KBM-7 (cell line): ENCODE data around the gene CAMTA1.

Experiments
- DNase-seq: peaks from one replicate; pipeline ENCODE4 v3.0.0-alpha.2; 2015
- in situ Hi-C: fragments of 300-500 bp; cut with MboI; formaldehyde crosslinking; loops from 2 replicates; pipeline ENCODE4 v1.14.3; 2020; ENCODE audit warnings: low sequenced_read_pairs, low pct_unique_long_range_greater_than_20kb, mixed read lengths

Gene CAMTA1

DNA sequence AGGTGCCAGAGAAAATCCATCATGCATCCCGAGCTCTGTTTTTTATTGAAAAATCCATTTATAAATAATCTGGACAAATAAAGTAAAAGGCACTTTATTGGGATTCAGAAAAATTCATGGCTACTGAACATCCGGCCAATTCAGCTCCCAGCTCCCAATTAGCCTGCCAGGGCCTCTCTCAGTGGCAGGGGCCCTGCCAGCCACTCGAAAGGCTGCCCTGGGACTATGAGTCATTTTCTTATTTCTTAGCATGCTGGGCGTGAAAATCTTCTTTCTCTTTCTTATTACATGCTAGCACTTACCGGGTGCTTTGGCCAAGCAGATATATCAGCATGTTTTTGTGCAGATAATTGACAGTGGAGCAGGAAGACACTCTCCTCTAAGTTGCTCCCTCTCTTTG, 283.3 kb downstream of the CAMTA1 start:
- in situ Hi-C loops = no loop called here
- DNase-seq = no peak

DNA sequence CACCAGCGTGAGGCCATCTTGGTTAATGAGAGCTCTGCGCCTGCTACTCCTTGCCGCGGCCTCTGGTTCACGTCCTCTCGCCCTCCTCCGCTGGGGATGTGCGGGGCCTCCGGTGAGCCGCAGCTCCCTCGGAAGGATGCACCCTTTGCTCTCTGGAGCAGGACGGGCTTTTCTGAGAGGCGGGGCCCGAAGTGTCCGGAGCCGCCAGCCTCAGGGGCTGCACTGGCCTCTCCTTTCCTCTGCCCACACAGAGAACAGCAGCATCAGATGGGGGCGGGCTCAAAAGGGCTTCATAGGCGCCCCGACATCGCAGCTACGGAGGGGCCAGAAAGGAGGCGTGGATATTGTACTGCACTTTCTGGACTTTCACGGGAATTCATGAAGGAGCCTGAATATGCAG, 284.7 kb downstream of the CAMTA1 start:
- DNase-seq = no peak
- in situ Hi-C loops = no loop called here

DNA sequence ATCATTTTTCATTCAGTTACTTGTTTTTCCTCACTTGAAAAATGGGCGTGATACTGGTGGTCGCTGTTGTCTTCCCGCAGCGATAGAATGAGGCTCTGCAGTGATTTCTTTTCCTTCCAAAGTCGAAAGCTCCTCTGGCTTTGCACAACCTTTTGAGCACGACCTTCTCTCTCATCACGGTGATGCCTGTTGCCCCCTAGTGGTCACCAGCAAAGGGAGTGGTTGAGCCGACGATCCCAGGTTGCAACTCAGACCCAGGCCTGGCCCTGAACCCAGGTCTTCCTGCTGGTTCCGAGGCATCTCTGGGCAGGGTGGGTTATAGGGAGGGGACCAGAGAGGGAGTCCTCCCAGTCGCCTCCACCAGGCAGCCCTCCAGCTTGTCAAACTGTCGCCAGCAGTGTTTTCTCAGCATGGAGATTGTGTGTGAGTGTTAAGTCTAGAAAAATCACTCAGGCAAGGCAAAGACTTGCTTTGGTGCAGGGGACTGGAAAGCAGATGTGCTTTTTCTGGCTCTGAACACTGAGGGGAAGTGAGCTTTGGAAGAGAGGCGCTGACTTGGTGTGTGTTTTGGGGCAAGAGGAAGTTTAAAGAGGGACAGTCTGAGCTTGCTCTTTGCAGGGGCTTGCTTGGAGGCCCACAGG, 285.3 kb downstream of the CAMTA1 start:
- DNase-seq = peak; percentile 53
- in situ Hi-C loops = no loop called here

DNA sequence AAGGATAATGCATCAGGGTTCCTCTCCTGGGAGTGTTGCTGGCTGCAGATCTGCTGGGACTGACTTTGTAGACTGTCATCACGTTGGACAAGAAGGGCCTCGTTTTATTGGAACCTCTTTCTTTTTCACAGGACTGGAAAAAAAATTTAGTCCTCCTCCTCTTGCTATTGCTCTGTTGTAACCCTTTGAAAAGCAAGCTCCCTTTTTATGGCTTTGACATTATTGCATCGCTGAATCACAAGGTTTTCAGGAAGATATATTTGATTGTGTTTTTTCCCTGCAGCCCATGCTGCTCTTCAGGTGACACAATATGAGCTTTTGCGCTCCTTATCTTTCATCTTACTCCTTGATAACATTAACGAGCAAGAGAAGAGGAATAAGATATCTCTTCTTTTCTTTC, 290.9 kb downstream of the CAMTA1 start:
- in situ Hi-C loops = no loop called here
- no peak for DNase-seq

DNA sequence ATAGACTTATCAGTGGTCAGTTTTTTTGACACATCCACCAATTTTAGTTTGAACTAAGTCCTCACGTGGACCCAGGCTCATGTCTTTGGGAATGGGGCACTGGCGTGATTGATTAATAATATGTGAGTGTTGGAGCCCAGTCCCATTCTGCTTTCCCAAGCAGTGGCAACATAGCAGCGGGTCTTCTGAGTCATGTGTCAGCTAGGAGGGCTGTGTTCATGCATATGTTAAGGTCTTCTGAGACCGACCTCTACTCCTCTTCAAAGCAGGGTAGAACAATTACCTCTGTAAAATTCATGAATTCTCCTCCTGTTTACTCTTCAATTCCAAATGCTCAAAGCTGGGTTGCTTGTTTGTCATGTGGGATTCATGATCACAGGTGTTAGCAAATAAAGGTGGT, 291.3 kb downstream of the CAMTA1 start:
- in situ Hi-C loops = no loop called here
- DNase-seq = no peak

- in situ Hi-C loops = no loop called here
- DNase-seq = no peak
These were observed 291.9 kb downstream of the CAMTA1 start for GRCh38 chr1:7077136-7077535.

DNA sequence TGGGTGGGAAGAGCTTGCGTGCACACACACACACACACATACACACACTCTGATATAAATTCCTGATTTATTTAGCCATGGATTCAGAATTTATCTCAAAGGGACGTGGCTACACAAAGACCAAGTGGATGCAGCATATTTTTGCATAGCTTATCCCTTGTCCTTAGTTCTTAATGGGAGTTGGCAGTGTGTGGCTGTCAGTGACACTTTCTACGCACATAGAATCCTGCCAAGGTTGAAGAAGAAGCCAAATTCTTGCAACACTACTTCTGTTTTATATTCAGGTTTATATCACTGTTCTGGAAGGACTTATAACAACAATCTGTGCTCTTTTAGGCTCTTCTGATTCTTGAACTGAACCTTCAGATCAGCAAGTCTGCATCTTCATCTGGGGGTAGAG, 292.7 kb downstream of the CAMTA1 start:
- DNase-seq = no peak
- in situ Hi-C loops = no loop called here

GRCh38 chr1:7079637-7080036, 294.4 kb downstream of the CAMTA1 start:
- DNase-seq = no peak
- in situ Hi-C loops = no loop called here

GRCh38 chr1:7084232-7084894, 299.1 kb downstream of the CAMTA1 start:
- DNase-seq = no peak
- in situ Hi-C loops = no loop called here

GRCh38 chr1:7085521-7085920, 300.3 kb downstream of the CAMTA1 start:
- in situ Hi-C loops = no loop called here

GRCh38 chr1:7086106-7086505, 300.9 kb downstream of the CAMTA1 start:
- DNase-seq = no peak
- in situ Hi-C loops = no loop called here

More at GRCh38 chr1:7085521-7085920, 300.3 kb downstream of the CAMTA1 start:
- DNase-seq = no peak

DNA sequence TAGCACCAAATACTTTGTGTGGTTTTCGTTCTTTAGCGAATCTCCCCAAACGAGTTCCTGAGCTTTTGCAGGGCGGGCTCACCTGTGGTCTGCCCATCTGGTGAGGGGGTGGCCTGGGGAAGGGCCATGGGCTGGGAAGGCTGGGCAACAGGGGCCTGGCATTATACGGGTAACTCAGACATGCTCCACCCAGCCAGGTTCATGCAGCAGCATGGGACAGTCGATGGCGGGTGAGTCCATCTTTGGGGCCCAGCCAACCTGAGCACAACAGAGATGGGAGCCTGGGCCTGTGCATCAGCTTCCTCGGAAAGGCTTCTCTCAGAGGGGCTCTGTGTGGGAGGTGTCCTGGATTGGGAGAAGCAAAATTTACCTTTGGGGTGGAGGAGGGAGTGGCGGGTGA, 302.6 kb downstream of the CAMTA1 start:
- in situ Hi-C loops = no loop called here
- no peak for DNase-seq

GRCh38 chr1:7089497-7089896, 304.2 kb downstream of the CAMTA1 start:
- no peak for DNase-seq
- in situ Hi-C loops = no loop called here

- DNase-seq = no peak
- in situ Hi-C loops = no loop called here
These were observed 308.0 kb downstream of the CAMTA1 start for GRCh38 chr1:7093297-7093696.

- in situ Hi-C loops = no loop called here
These were observed 308.8 kb downstream of the CAMTA1 start for GRCh38 chr1:7094086-7094485.

DNA sequence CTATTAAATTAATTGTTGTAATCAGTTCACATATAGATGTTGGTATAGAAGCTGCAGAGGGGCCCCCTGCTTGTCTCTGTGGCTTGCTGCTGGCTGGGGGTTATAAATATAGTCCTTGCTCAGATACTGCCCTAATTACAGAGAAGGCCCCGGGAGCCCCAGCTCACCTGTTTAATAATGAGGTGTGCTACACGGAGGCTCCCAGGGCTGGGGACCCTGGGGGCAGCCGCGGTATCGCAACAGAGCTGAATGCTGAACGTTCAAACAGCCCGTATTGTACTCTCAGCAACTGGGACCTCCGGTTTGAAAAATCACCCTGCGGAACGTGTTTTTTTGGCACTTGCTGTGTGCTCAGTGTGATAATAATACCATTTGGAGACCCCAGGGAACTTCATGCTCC, 309.3 kb downstream of the CAMTA1 start:
- DNase-seq = no peak
- in situ Hi-C loops = no loop called here

More at GRCh38 chr1:7094086-7094485, 308.8 kb downstream of the CAMTA1 start:
- DNase-seq = no peak

DNA sequence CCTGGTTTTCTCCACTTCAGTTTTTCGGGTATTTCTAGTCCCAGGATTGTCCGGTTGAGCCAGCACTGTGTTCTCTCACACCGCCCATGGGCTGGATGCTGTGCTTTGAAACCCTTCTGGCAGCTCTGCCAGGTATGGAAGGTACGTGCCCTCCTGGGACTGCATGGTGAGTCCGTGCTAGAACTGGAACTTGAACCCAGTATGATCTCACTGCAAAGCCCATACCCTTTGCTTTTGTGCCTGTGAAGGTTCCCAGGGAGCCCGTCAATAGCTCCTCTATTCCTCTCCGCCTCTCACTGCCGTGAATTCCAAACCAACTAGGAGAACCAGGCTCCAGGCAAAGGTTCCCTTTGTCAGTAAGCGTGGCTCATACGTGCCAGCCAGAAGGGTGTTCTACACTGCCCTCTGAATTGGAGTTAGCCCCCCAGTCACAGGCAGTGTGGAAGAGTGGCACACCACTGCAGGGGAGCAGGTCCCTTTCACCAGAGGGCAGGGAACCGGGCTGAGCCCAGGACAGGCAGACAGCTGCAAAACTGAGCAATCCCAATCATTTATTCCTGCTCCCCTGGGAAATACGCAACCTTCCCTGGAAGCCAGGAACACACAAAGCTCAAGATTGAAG, 310.2 kb downstream of the CAMTA1 start:
- in situ Hi-C loops = no loop called here
- no peak for DNase-seq

DNA sequence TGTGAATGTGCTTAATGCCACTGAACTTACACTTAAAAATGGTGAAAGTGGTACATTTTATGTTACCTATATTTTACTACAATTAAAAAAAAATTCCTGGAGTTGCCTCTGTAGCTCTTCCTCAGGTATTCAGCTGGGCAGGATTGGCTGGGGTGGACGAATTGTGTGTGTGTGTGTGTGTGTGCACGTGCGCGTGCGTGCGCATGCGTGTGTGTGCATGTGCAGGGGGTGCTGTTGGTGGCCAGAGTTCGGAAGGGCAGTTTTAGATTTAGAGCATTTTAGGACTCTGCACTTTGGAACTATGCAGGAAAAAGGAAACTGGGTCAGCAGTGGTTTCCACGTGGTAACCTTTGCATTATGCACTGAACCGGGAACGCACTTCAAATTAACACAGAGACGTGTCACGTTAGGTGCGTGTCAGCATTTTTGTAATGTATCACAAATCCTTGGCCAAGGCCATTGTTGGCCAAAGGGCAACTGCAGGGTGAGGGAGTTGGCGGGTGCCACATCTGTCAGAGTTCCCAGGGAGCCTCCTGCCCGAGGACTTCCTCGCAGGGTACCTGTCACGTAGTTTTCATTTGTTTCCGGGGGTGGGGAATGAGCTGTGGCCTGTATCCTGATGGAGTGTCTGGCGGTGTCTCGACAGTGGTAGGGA, 312.8 kb downstream of the CAMTA1 start:
- in situ Hi-C loops = no loop called here
- no peak for DNase-seq

- in situ Hi-C loops = no loop called here
- DNase-seq = no peak
These were observed 313.4 kb downstream of the CAMTA1 start for GRCh38 chr1:7098641-7099040.

DNA sequence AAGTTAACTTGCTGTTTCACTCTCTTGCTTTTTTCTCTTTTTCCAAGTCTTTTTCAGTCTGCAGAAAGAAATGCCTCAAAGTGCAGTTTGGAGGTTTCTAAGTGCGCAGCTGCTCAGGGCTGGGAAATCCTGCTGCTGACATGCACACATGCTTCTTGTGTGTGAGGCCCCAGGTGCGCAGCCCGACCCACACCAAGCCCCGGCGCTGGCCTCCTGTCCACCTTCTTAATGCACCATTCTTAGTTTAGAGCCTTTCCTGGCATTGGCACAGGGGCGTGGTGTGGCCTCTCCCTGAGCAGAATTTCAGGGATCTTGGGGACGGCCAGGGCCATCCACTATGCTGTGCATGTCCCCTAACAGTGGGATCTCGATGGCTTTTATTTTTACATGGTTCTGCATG, 315.2 kb downstream of the CAMTA1 start:
- no peak for DNase-seq
- in situ Hi-C loops = no loop called here
